Hepatocyte (in vitro differentiated cells): ENCODE measurements around the gene HEPH.

Experiments used
- CTCF ChIP-seq: fragments of 200-600 bp; sonication (generic); IDR thresholded peaks from 2 replicates; pipeline ENCODE4 v1.5.1; 2016; ENCODE audit warnings: antibody characterized with exemption, mild to moderate bottlenecking; ENCODE audit not compliant: poor library complexity
- EZH2 ChIP-seq: fragments of 200-600 bp; sonication (generic); IDR thresholded peaks from 2 replicates; pipeline ENCODE4 v1.6.1; 2016; ENCODE audit warnings: antibody characterized with exemption, mild to moderate bottlenecking, borderline replicate concordance

- no peak for TF ChIP-seq CTCF
- TF ChIP-seq EZH2 = no peak
These were observed 33.6 kb upstream of the HEPH start for GRCh38 chrX:66130469-66130868.
